ENCODE measurements around the gene NPTXR. TPM values are rescaled to one million over a fixed set of nuclear protein-coding genes. Genes with fewer than 3 reads are reported as not detected.

The NPTXR gene
- total and polyA plus RNA-seq, 2 donors (not counting 3 experiments of a cell fraction or from before 2014, with no cell fraction given), result 0.37 to 0.73 TPM

- no peaks in the 10 kb centered on the region for H3K36me3 ChIP-seq (ENCODE audit: control insufficient read depth in 2 of 2, extremely low read depth in 1 of 2, insufficient read depth in 2 of 2, low read length in 2 of 2)
- no peaks in the 10 kb centered on the region for H3K9me3 ChIP-seq (replicated peaks; ENCODE audit: control insufficient read depth, insufficient read depth, low read length)
- ChIA-PET CTCF (interaction anchor here (1.0 kb wide), 2 partner anchors 31 to 33 kb away, joined by 3 read pairs; no protein-coding TSS in a partner anchor), POLR2A (no interaction called here)
- dilution Hi-C loops (cut with MboI; ENCODE audit: extremely low pct_ligation_motif_present, low sequenced_read_pairs) (no loop called here), intact Hi-C loops (cut with micrococcal nuclease) (no loop called here)
- no peak overlapping the region for H3K4me2 ChIP-seq (ENCODE audit: insufficient read depth, low read length)
- H3K9ac ChIP-seq (replicated peaks; ENCODE audit: extremely low read depth, insufficient read depth, low read length), result no peak overlapping the region
- H3K9me1 ChIP-seq (replicated peaks; ENCODE audit: control insufficient read depth, extremely low read depth, insufficient read depth, low read length), result no peaks in the 10 kb centered on the region
- TF ChIP-seq EZH2 (IDR thresholded peaks at IDR 0.05; ENCODE audit: borderline replicate concordance, low read depth, low read length, severe bottlenecking), result no peak
- no peak for TF ChIP-seq POLR2A (IDR thresholded peaks at IDR 0.05; ENCODE audit: low read depth, low read length)
- no peak for TF ChIP-seq GATA2 (IDR thresholded peaks at IDR 0.05; ENCODE audit: insufficient read depth, insufficient read length, low read depth, low read length)
- TF ChIP-seq MAX (IDR thresholded peaks at IDR 0.05; ENCODE audit: insufficient read depth, insufficient read length), result no peak
- TF ChIP-seq MYC (IDR thresholded peaks at IDR 0.05; ENCODE audit: low read depth, low read length), result no peak
- TF ChIP-seq JUN (IDR thresholded peaks at IDR 0.05; ENCODE audit: borderline replicate concordance, insufficient read depth, insufficient read length, low read depth), result no peak
- no peak for TF ChIP-seq POLR2AphosphoS5 (IDR thresholded peaks at IDR 0.05; ENCODE audit: insufficient read depth, low read depth, low read length)
- no peak for TF ChIP-seq CTCF (IDR thresholded peaks at IDR 0.05; ENCODE audit: extremely low read depth in 1 of 2, insufficient read depth in 1 of 2, low read depth in 1 of 2, low read length in 2 of 2)
- no peak for TF ChIP-seq FOS (IDR thresholded peaks at IDR 0.05; ENCODE audit: borderline replicate concordance, insufficient read depth, low read length)
- no peaks in the 10 kb centered on the region for H3K4me1 ChIP-seq (ENCODE audit: control insufficient read depth, extremely low read depth, insufficient read depth, low read length)
- H3K4me3 ChIP-seq (replicated peaks in 1 of 3; ENCODE audit: insufficient read depth in 1 of 3, low read depth in 1 of 3, low read length in 3 of 3), result no peak overlapping the region
- H3K27ac ChIP-seq (ENCODE audit: insufficient read depth, low read depth, low read length), result no peak overlapping the region
- DNase-seq (ENCODE audit: low read depth, low spot score), result no peak
- no peak for FAIRE-seq
- H4K20me1 ChIP-seq (replicated peaks; ENCODE audit: control insufficient read depth, extremely low read depth, insufficient read depth, low read length), result no peaks in the 10 kb centered on the region
- peaks cover 10 to 21% of the 10 kb centered on the region in 2 experiments for H3K27me3 ChIP-seq (ENCODE audit: control insufficient read depth in 2 of 2, insufficient read depth in 2 of 2, low read length in 2 of 2)
- no peak overlapping the region for H2AFZ ChIP-seq (ENCODE audit: low read depth, low read length)
- BruUV-seq (replicated peaks), result no TSS peak
- no peaks in the 10 kb centered on the region for H3K79me2 ChIP-seq (ENCODE audit: control insufficient read depth, insufficient read depth, low read length)
These were observed 44.4 kb downstream of the NPTXR start for GRCh38 chr22:38799265-38800002.
